Suprapubic skin (tissue), 4 donors: ENCODE data around the gene IMMP2L. TPM values are rescaled to one million over a fixed set of nuclear protein-coding genes. Genes with fewer than 3 reads are reported as not detected.

Experiments used
- DNase-seq, 2 donors: peaks; one replicate each; pipeline ENCODE4 v3.0.0-alpha.2; 2019; ENCODE audit warnings: low spot score in 2 of 2
- H3K27ac ChIP-seq: fragments of 200-600 bp; sonication (generic); one replicate; pipeline ENCODE4 v1.5.1; 2019
- H3K27me3 ChIP-seq: fragments of 200-600 bp; sonication (generic); one replicate; pipeline ENCODE4 v1.5.1; 2019
- H3K36me3 ChIP-seq: fragments of 200-600 bp; sonication (generic); one replicate; pipeline ENCODE4 v1.5.1; 2019
- H3K4me1 ChIP-seq: fragments of 200-600 bp; sonication (generic); one replicate; pipeline ENCODE4 v1.5.1; 2019
- H3K4me3 ChIP-seq: fragments of 200-600 bp; sonication (generic); one replicate; pipeline ENCODE4 v1.5.1; 2019; ENCODE audit warnings: mild to moderate bottlenecking
- H3K9me3 ChIP-seq: fragments of 200-600 bp; sonication (generic); one replicate; pipeline ENCODE4 v1.5.1; 2019
- EP300 ChIP-seq: sonication (generic); formaldehyde crosslinking; IDR thresholded peaks from one replicate; pipeline ENCODE4 v1.6.1; 2017; ENCODE audit warnings: antibody characterized with exemption
- POLR2A ChIP-seq, 2 donors: fragments of 450-650 bp; IDR thresholded peaks; one replicate each; pipeline ENCODE4 v1.6.1; 2017; ENCODE audit warnings: antibody characterized with exemption in 2 of 2, mild to moderate bottlenecking in 2 of 2, moderate library complexity in 2 of 2
- POLR2AphosphoS5 ChIP-seq, 3 donors: sonication (generic); formaldehyde crosslinking; IDR thresholded peaks; one replicate each; pipeline ENCODE4 v1.6.1; 2017; ENCODE audit warnings: antibody characterized with exemption in 3 of 3
- WGBS: methylation state at CpG from one replicate; pipeline ENCODE4 v1.1.5; 2018; 5-methylcytosine and 5-hydroxymethylcytosine counted together
- total RNA-seq, 4 donors: library from RNA; depleted of rRNA; stranded (reverse); fragments of >200 nt; gene quantifications; one replicate each; pipeline ENCODE4 v1.1.0, GENCODE V29; 2016
- TF ChIP-seq, protein P1 (sequence below), 2 donors: fragments of 200-600 bp in 1 of 2; fragments of 450-650 bp in 1 of 2; sonication (generic) in 1 of 2; IDR thresholded peaks; one replicate each; pipeline ENCODE4 v1.5.1; 2016 to 2019; ENCODE audit warnings: antibody characterized with exemption in 2 of 2, mild to moderate bottlenecking in 1 of 2, moderate library complexity in 1 of 2

The IMMP2L gene
- total RNA-seq, 4 donors from 2014 or later: 10.6 to 20.6 (median 14.6) TPM

DNA sequence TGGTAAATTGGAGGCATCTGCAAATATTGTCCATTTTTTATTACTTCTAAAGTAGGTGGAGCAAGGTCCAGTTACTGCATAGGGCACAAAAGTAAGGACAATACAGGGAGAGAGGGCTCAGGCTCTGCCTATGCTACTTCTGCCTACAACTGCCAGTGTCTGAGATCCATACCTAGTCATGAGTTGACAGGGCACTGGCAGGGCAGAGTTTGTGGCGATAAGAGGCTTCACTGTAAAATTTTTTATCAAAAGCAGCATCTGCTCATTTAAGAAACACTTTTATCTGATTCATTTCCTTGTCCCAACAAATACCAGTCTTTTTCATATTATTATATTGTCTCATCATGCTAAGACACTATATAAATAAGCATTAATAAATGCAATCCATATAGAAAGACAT lies 293.4 kb downstream of the IMMP2L start:
- no peak for TF ChIP-seq EP300
- TF ChIP-seq, protein P1, sequence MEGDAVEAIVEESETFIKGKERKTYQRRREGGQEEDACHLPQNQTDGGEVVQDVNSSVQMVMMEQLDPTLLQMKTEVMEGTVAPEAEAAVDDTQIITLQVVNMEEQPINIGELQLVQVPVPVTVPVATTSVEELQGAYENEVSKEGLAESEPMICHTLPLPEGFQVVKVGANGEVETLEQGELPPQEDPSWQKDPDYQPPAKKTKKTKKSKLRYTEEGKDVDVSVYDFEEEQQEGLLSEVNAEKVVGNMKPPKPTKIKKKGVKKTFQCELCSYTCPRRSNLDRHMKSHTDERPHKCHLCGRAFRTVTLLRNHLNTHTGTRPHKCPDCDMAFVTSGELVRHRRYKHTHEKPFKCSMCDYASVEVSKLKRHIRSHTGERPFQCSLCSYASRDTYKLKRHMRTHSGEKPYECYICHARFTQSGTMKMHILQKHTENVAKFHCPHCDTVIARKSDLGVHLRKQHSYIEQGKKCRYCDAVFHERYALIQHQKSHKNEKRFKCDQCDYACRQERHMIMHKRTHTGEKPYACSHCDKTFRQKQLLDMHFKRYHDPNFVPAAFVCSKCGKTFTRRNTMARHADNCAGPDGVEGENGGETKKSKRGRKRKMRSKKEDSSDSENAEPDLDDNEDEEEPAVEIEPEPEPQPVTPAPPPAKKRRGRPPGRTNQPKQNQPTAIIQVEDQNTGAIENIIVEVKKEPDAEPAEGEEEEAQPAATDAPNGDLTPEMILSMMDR (IDR thresholded peaks at IDR 0.05): no peak
- no peak for TF ChIP-seq POLR2AphosphoS5 (IDR thresholded peaks at IDR 0.05)
- no peak for TF ChIP-seq POLR2A (IDR thresholded peaks at IDR 0.05)
- 61% methylated on average over 1 of the region's 1 CpG for WGBS
- Histone ChIP-seq H3K27me3 (no peaks in the 10 kb centered on the region), H3K4me3 (no peak overlapping the region), H3K27ac (no peak overlapping the region), H3K36me3 (no peaks in the 10 kb centered on the region), H3K4me1 (no peaks in the 10 kb centered on the region), H3K9me3 (no peaks in the 10 kb centered on the region)
- no peak for DNase-seq

- Histone ChIP-seq H3K9me3 (no peaks in the 10 kb centered on the region), H3K4me1 (no peaks in the 10 kb centered on the region), H3K27ac (no peak overlapping the region), H3K4me3 (no peak overlapping the region), H3K36me3 (no peaks in the 10 kb centered on the region), H3K27me3 (no peaks in the 10 kb centered on the region)
- TF ChIP-seq POLR2AphosphoS5 (IDR thresholded peaks at IDR 0.05) (no peak), EP300 (no peak), POLR2A (IDR thresholded peaks at IDR 0.05) (no peak)
- TF ChIP-seq, protein P1 (IDR thresholded peaks at IDR 0.05): no peak
- DNase-seq: no peak
- WGBS: 86% methylated on average over 2 of the region's 2 CpGs
These were observed 295.7 kb downstream of the IMMP2L start for GRCh38 chr7:111266613-111267012.

DNA sequence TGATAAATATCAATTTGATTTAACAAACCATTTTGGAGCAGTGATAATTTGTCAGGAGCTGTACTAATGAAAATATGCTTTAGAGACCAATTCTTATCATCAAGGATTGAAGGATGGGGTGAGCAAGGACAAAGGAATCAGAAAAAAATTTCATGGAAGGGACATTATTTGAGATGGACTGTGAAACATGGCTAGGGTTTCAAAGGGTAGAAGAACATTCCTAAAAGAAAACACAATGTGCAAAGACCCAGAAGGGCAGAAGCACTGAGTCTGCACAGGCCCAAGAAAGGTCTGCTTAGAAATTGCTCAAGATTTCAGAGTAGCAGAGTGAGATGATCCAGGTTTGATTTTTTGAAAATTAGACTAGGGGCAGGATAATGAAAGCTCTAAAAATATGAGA lies 296.9 kb downstream of the IMMP2L start:
- Histone ChIP-seq H3K4me1 (no peaks in the 10 kb centered on the region), H3K27me3 (no peaks in the 10 kb centered on the region), H3K9me3 (no peaks in the 10 kb centered on the region), H3K36me3 (no peaks in the 10 kb centered on the region), H3K27ac (no peak overlapping the region), H3K4me3 (no peak overlapping the region)
- TF ChIP-seq POLR2A (IDR thresholded peaks at IDR 0.05) (no peak), POLR2AphosphoS5 (IDR thresholded peaks at IDR 0.05) (no peak), EP300 (no peak)
- TF ChIP-seq, protein P1 (IDR thresholded peaks at IDR 0.05): no peak
- DNase-seq: no peak

- Histone ChIP-seq H3K27me3 (no peaks in the 10 kb centered on the region), H3K36me3 (no peaks in the 10 kb centered on the region), H3K27ac (no peak overlapping the region), H3K9me3 (no peaks in the 10 kb centered on the region), H3K4me3 (no peak overlapping the region), H3K4me1 (no peaks in the 10 kb centered on the region)
- WGBS: 86% methylated on average over 1 of the region's 1 CpG
- no peak for DNase-seq
- no peak for TF ChIP-seq POLR2AphosphoS5 (IDR thresholded peaks at IDR 0.05)
- no peak for TF ChIP-seq EP300
- TF ChIP-seq, protein P1 (IDR thresholded peaks at IDR 0.05): no peak
- no peak for TF ChIP-seq POLR2A (IDR thresholded peaks at IDR 0.05)
These were observed 297.3 kb downstream of the IMMP2L start for GRCh38 chr7:111264981-111265380.

DNA sequence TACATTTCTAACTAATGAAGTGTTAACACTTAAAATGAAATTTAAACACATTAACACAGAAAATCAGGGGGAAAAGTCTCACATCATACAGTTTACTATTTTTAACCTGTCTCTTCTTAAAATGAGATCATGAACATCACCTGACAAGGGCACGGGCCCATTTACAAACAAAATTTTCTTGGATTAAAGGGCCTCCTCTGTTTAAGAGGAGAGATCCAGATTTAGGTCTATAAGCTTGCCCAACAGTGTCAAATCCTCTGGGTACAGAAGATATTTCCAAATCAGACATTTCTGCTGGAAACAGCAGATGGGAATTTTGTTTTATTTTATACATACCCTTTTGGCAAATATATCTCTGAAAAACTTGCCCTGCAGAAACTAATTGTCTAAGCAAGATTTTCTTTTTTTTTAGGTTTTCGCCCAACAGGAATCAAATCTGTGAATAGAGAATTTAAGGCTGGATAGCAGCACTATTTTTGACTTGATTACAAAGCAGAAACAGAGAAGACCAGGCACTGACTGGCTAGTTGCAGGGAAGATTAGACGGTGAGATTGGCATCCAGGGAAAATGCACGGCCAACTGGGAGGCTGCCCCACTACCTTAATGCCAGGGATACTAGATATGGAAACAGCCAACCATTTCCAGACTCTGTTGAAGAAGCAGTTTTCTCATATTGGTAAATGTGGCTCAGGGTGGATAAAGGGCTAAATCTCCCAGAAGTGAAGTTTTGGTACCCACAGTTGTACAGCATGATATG lies 298.0 kb downstream of the IMMP2L start:
- Histone ChIP-seq H3K4me3 (no peak overlapping the region), H3K4me1 (no peaks in the 10 kb centered on the region), H3K27ac (no peak overlapping the region), H3K27me3 (no peaks in the 10 kb centered on the region), H3K9me3 (no peaks in the 10 kb centered on the region), H3K36me3 (no peaks in the 10 kb centered on the region)
- TF ChIP-seq, protein P1 (IDR thresholded peaks at IDR 0.05): no peak
- TF ChIP-seq EP300: no peak
- no peak for TF ChIP-seq POLR2A (IDR thresholded peaks at IDR 0.05)
- TF ChIP-seq POLR2AphosphoS5 (IDR thresholded peaks at IDR 0.05): no peak
- no peak for DNase-seq
- 81% methylated on average over 4 of the region's 4 CpGs for WGBS
